Lung (tissue), 12 donors: Measurements from ENCODE around the gene TBPL1. TPM values are rescaled to one million over a fixed set of nuclear protein-coding genes. Genes with fewer than 3 reads are reported as not detected.

Experiments
- ATAC-seq: fragments of 200-7000 bp; cut with Tn5 transposase; one replicate; pipeline ENCODE4 v1.9.1; 2020; ENCODE audit warnings: moderate number of reproducible peaks; ENCODE audit not compliant: insufficient read depth, low FRiP score
- DNase-seq, 3 donors: peaks; one replicate each; pipeline ENCODE4 v3.0.0-alpha.2; 2013 to 2017
- H3K27ac ChIP-seq, 2 donors: one replicate each; pipeline ENCODE4 v1.5.1; 2013; ENCODE audit warnings: mild to moderate bottlenecking in 2 of 2, moderate library complexity in 2 of 2, control low read depth in 1 of 2, inconsistent platforms in 1 of 2, low read depth in 1 of 2, low read length in 1 of 2
- H3K27me3 ChIP-seq, 3 donors: one replicate each; pipeline ENCODE4 v1.5.1; 2013; ENCODE audit warnings: low read length in 2 of 3; ENCODE audit not compliant: control insufficient read depth in 3 of 3, insufficient read depth in 3 of 3
- H3K36me3 ChIP-seq, 4 donors: one replicate each; pipeline ENCODE4 v1.5.1; 2013; ENCODE audit warnings: low read length in 4 of 4, mild to moderate bottlenecking in 1 of 4, moderate library complexity in 1 of 4; ENCODE audit not compliant: control insufficient read depth in 4 of 4, insufficient read depth in 4 of 4
- H3K4me1 ChIP-seq, 5 donors: one replicate each; pipeline ENCODE4 v1.5.1; 2013; ENCODE audit warnings: low read length in 5 of 5, mild to moderate bottlenecking in 2 of 5, moderate library complexity in 1 of 5; ENCODE audit not compliant: control insufficient read depth in 5 of 5, insufficient read depth in 5 of 5
- H3K4me3 ChIP-seq: one replicate; pipeline ENCODE4 v1.5.1; 2013; ENCODE audit warnings: mild to moderate bottlenecking, control low read depth, moderate library complexity
- H3K9ac ChIP-seq, 2 donors: one replicate each; pipeline ENCODE4 v1.5.1; 2013; ENCODE audit warnings: low read length in 2 of 2, control low read depth in 1 of 2; ENCODE audit not compliant: insufficient read depth in 1 of 2
- H3K9me3 ChIP-seq, 4 donors: one replicate each; pipeline ENCODE4 v1.5.1; 2013; ENCODE audit warnings: low read length in 3 of 4, mild to moderate bottlenecking in 1 of 4, moderate library complexity in 1 of 4; ENCODE audit not compliant: control insufficient read depth in 4 of 4, insufficient read depth in 3 of 4
- CTCF ChIP-seq: IDR thresholded peaks from 2 replicates; pipeline ENCODE4 v1.5.1; 2012; ENCODE audit warnings: mild to moderate bottlenecking; ENCODE audit errors: control extremely low read depth, extremely low read depth
- WGBS, 2 donors: extraction: QIAGEN DNeasy Blood & Tissue Kit; methylation state at CpG; one replicate each; pipeline ENCODE4 v1.1.7; 2013; 5-methylcytosine and 5-hydroxymethylcytosine counted together
- polyA plus RNA-seq, 2 donors: library from polyadenylated mRNA; stranded (reverse); fragments of 200-250 nt; gene quantifications; one replicate each; pipeline ENCODE4 v1.2.1, GENCODE V29; 2013
- total RNA-seq, 2 donors: library from RNA; depleted of rRNA in 1 of 2; stranded (reverse); fragments of >200 nt in 1 of 2; gene quantifications; one replicate each; pipeline ENCODE4 v1.2.1, GENCODE V29; 2014 to 2021
- donor health status: control.
- donor health status: control.
- donor health status: Bipolar disorder and iron deficiency.
- donor health status: healthy.
- donor health status: DM: yes; HTN: yes; CAD: no.

TBPL1 gene
- total and polyA plus RNA-seq, 4 donors, result 20.4 to 31.3 (median 23.0) TPM

- DNase-seq (peak in 2 of 3 donors; percentile 67 to 76), ATAC-seq (no peak)
- peak overlapping the region in 1 of 2 donors; percentile 51 for H3K27ac ChIP-seq
- no peaks in the 10 kb centered on the region for H3K27me3 ChIP-seq
- TF ChIP-seq CTCF, result no peak
- 85 to 88% methylated on average over 6 of the region's 6 CpGs for WGBS, 2 donors
- H3K4me3 ChIP-seq, result no peak overlapping the region
- H3K36me3 ChIP-seq, result peaks cover 0 to 4% (median 0%) of the 10 kb centered on the region in 4 donors
- no peaks in the 10 kb centered on the region for H3K9me3 ChIP-seq
- H3K4me1 ChIP-seq, result peaks cover 0 to 16% (median 3%) of the 10 kb centered on the region in 5 donors
- H3K9ac ChIP-seq, result no peak overlapping the region
Observed at GRCh38 chr6:133992992-133993680, 40.1 kb downstream of the TBPL1 start.

GRCh38 chr6:133995296-133995695 is 42.3 kb downstream of the TBPL1 start:
- no peak for ATAC-seq
- Histone ChIP-seq H3K4me1 (peaks cover 0 to 16% (median 3%) of the 10 kb centered on the region in 5 donors), H3K9ac (no peak overlapping the region)

GRCh38 chr6:133995758-133996157 is 42.7 kb downstream of the TBPL1 start:
- Histone ChIP-seq H3K9me3 (no peaks in the 10 kb centered on the region), H3K4me1 (peaks cover 0 to 16% (median 3%) of the 10 kb centered on the region in 5 donors), H3K4me3 (no peak overlapping the region), H3K27ac (no peak overlapping the region), H3K36me3 (peaks cover 0 to 4% (median 0%) of the 10 kb centered on the region in 4 donors), H3K27me3 (no peaks in the 10 kb centered on the region), H3K9ac (no peak overlapping the region)
- DNase-seq, result no peak
- WGBS, 2 donors, result 94% methylated on average over 3 of the region's 3 CpGs
- no peak for TF ChIP-seq CTCF
- ATAC-seq, result no peak

More at GRCh38 chr6:133995296-133995695, 42.3 kb downstream of the TBPL1 start:
- H3K36me3 ChIP-seq, result peaks cover 0 to 4% (median 0%) of the 10 kb centered on the region in 4 donors
- H3K27me3 ChIP-seq, result no peaks in the 10 kb centered on the region
- no peak for DNase-seq
- no peak for TF ChIP-seq CTCF
- H3K4me3 ChIP-seq, result no peak overlapping the region
- no peak overlapping the region for H3K27ac ChIP-seq
- no peaks in the 10 kb centered on the region for H3K9me3 ChIP-seq
- 94 to 96% methylated on average over 3 of the region's 3 CpGs for WGBS, 2 donors
